Adipocyte (in vitro differentiated cells): ENCODE data around the gene CEP68.
A peak's percentile ranks its signal among the peaks of the same experiment; 100 is the strongest.
"Not testable (repeated sequence)": the region's sequence is repeated elsewhere in the genome, so short reads cannot be mapped to it uniquely, and the experiment has no call there.

Experiments used
- DNase-seq: peaks from one replicate; pipeline ENCODE4 v3.0.0-alpha.2; 2015; ENCODE audit warnings: low read depth
- H3K27me3 ChIP-seq: replicated peaks from 2 replicates; pipeline ENCODE4 v1.7.0; 2013; ENCODE audit warnings: mild to moderate bottlenecking, low read length, moderate library complexity; ENCODE audit not compliant: control insufficient read depth, insufficient read depth
- H3K36me3 ChIP-seq: 2 replicates; pipeline ENCODE4 v1.7.0; 2013; ENCODE audit warnings: low read length, mild to moderate bottlenecking, moderate library complexity; ENCODE audit not compliant: control insufficient read depth, insufficient read depth, severe bottlenecking
- H3K4me1 ChIP-seq: 2 replicates; pipeline ENCODE4 v1.7.0; 2013; ENCODE audit warnings: mild to moderate bottlenecking, low read length, moderate library complexity; ENCODE audit not compliant: control insufficient read depth, insufficient read depth
- H3K4me3 ChIP-seq: 2 replicates; pipeline ENCODE4 v1.7.0; 2013; ENCODE audit warnings: mild to moderate bottlenecking, low read length, moderate library complexity
- H3K9ac ChIP-seq: 2 replicates; pipeline ENCODE4 v1.7.0; 2013; ENCODE audit warnings: mild to moderate bottlenecking, low read length, moderate library complexity
- H3K9me3 ChIP-seq: 2 replicates; pipeline ENCODE4 v1.7.0; 2013; ENCODE audit warnings: mild to moderate bottlenecking, low read length, moderate library complexity; ENCODE audit not compliant: control insufficient read depth

Gene CEP68

DNA sequence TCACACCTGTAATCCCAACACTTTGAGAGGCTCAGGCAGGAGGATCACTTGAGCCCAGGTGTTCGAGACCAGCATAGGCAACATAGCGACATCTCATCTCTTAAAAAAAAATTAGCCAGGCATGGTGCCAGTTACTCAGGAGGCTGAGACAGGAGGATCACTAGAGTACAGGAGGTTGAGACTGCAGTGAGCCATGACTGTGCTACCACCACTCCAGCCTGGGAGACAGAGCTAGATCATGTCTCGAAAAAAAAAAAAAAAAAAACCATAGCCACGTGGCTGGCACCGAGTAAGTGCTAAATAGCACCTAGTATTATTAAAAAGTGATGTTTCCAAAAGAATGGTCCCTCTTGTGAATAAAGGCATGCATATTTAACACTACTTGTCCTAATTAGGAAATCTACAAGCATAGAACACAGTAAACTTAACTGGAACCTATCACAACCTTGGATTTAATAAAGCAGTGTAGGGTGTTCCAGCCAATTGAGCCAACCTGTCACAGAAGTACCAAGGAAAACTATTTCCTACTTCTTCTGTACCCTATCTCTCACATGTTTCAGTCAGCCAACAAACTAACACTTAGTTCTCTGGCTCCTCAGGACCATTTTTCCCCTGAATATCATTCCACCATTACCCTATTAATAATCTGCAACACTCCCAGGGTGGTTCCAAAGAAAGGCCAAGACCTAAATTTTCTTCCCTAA lies 64.9 kb downstream of the CEP68 start:
- Histone ChIP-seq H3K4me3 (no peak overlapping the region), H3K4me1 (peaks cover 48% of the 10 kb centered on the region), H3K27me3 (no peaks in the 10 kb centered on the region), H3K9me3 (no peaks in the 10 kb centered on the region), H3K36me3 (no peaks in the 10 kb centered on the region), H3K9ac (no peak overlapping the region)
- DNase-seq: no peak

DNA sequence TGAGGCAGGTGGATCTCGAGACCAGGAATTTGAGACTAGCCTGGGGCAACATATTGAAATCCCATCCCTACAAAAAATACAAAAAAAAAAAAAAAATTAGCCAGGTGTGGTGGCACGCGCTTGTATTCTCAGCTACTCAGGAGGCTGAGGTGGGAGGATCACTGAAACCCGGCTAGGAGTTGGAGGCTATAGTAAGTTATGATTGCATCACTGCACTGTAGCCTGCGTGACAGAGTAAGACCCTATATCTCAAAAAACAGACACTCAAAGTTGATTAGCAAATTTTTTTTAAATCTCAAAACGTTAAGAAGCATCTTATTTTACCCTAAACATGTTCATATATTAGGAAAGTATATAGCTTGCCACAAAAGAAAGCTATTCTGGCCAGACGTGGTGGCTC lies 66.1 kb downstream of the CEP68 start:
- no peak for DNase-seq
- no peaks in the 10 kb centered on the region for H3K36me3 ChIP-seq
- H3K27me3 ChIP-seq: no peaks in the 10 kb centered on the region
- no peak overlapping the region for H3K9ac ChIP-seq
- H3K9me3 ChIP-seq: no peaks in the 10 kb centered on the region
- peaks cover 56% of the 10 kb centered on the region for H3K4me1 ChIP-seq
- H3K4me3 ChIP-seq: no peak overlapping the region

DNA sequence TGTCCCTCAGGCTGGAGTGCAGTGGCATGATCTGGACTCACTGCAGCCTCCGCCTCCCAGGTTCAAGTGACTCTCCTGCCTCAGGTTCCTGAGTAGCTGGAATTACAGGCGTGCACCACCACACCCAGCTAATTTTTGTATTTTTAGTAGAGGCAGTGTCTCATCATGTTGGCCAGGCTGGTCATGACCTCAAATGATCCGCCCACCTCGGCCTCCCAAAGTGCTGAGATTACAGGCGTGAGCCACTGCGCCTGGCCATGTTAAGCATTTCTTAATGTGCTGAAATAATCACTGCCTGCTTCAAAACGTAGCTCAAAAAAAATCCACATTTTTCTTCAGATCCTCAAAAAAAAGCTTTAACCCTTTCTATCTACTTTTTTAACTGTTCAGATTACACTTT lies 69.2 kb downstream of the CEP68 start:
- not testable (repeated sequence) for H3K36me3 ChIP-seq, H3K27me3 ChIP-seq, H3K9me3 ChIP-seq, DNase-seq
- Histone ChIP-seq H3K4me1 (peaks cover 50% of the 10 kb centered on the region), H3K4me3 (peak overlapping the region; percentile 100), H3K9ac (peak overlapping the region; percentile 66)

DNA sequence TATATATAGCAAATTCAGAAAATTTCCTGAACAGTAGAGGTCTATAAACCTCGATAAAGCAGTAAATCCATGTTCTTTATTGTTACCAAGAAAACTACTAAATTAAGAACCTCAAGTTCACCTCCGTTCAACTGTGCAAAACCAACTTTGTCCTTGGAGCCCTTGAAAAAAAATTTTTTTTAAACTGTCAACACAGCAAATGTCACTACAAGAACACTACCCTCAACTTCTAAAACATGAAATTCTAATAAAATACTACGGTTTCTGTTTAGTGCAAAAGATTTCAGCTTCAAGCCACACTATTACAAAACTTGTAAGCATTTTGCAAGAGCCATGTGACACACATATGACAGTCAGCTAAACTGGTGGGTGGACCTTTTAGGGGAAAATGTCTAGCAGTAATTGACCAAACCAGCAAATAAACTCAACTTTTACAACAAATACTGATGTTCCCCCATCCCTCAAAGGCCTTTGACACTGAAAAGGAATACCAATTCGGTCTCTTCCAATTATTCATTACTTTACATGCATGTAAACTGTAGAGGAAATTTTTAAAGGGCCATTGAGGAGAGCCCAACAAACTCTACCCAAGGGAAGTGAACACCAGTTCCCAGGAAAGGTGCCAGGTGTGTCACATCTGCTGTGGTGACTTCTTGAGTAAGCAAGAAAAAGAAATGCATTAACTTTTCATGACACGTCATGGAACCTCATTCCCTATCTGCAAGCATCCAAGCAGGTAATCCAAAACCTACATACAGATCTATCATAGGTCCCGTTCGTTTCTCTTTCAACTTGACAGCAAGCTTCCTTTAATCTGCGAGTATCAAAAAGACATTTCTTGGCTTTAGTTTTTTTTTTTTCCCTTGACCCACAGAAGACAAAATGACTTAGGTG lies 72.3 kb downstream of the CEP68 start:
- H3K9ac ChIP-seq: peak overlapping the region; percentile 99
- H3K4me3 ChIP-seq: peak overlapping the region; percentile 100
- DNase-seq: peak; percentile 86
- no peaks in the 10 kb centered on the region for H3K36me3 ChIP-seq
- H3K4me1 ChIP-seq: peaks cover 59% of the 10 kb centered on the region
- no peaks in the 10 kb centered on the region for H3K9me3 ChIP-seq
- H3K27me3 ChIP-seq: no peaks in the 10 kb centered on the region

DNA sequence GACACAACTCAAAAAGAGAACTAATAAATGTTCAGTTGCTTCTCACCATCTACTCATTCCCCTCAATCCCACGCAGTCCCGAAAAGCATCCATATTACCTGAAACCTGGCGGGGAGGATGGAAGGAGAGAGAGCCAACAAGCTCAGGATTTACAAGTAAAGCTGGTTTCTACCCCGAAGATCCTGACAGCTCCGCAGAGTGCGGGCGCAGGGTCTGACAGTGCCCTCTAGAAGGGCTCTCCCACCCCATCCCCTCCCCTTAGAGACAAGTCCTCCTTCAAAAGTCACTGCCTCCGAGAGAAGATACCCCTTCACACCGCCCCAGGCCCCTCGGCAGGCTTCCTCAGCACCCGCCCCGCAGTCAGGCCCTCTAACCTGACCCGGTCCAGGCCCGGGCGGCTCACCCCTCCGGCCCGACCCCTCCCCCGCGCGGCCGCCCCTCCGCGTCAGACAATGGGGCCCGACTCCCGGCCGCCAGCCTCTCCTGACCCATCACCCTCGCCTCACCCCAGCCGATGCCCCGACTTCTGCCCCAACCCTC lies 73.1 kb downstream of the CEP68 start:
- H3K9me3 ChIP-seq: no peaks in the 10 kb centered on the region
- H3K4me3 ChIP-seq: peak overlapping the region; percentile 100
- H3K36me3 ChIP-seq: no peaks in the 10 kb centered on the region
- peak overlapping the region; percentile 99 for H3K9ac ChIP-seq
- H3K4me1 ChIP-seq: peaks cover 51% of the 10 kb centered on the region
- peak; percentile 71 for DNase-seq
- H3K27me3 ChIP-seq: no peaks in the 10 kb centered on the region

DNA sequence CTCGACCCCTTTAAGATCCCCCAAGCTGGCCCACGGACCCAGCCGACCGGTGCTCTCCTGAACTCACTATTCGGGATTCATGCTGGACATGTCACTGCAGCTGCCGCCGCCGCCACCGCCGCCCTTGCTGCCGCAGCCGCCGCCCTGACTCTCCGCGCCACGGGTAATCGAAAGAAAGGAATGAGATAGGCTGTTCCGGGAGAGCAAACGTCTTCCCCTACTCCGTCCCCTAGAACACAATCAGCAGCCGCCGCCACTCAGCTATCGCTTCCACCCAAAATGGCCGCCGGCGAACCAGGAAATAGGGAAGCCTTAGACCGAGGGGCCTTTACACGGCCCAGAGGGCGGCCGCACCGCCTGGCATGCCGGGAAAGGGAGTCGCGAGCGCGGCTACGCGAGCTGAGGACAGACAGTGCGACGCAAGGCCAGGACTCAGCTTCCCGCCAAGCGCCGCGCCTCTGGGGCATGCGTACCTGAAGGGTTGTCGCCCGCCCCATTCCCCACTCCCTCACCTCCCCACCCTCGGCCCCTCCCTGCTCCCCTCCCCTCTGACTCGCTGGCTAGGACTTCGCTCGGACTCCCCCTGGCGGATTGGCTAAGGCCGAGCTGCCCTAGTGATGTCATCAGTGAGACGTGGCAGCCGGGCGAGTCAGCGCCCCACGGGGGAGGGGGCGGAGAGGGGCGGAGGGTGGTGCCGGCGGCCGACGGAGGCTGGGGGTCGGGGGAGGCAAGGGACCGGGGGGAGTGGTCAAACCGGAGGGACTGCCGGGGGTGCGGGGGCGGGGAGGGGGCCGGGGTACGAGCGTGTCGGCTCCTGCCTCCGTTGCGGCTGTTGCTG lies 73.8 kb downstream of the CEP68 start, which contains the start of gene RAB1A:
Gene RAB1A (minus strand): TSS at position 281 of the 838 bp plus-strand sequence. CDS start 191 bp downstream, at position 90.
- Histone ChIP-seq H3K4me3 (peak within 1 kb of the TSS; percentile 100), H3K4me1 (peaks cover 45% of the 10 kb centered on the region), H3K27me3 (no peaks in the 10 kb centered on the region), H3K36me3 (no peaks in the 10 kb centered on the region), H3K9ac (peak within 1 kb of the TSS; percentile 99), H3K9me3 (no peaks in the 10 kb centered on the region)
- peak; percentile 100 for DNase-seq

DNA sequence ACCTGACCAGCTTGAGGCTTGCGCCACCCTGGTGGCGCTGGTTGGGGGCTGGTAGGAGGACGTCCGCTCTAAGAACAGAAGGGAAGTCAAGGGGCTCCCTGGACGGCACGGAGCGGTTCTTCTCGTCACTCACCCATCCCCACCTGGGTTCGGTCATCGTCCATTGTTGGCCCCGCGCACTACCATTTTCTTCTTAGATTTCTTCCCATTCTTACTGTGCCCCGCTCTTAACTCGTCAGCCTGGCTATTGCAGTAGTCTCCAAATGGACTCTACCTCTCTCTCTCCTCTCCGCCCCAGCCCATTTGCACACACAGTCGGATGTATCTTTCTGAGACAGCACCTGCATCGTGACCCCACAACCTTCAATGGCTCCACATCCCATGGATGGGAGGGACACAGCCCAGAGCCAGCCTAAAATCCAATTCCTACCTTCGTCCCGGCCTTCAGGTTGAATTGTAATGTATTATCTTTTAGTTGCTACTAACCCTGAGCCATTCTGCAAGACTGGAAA lies 74.5 kb downstream of the CEP68 start:
- Histone ChIP-seq H3K4me3 (peak overlapping the region; percentile 81), H3K36me3 (no peaks in the 10 kb centered on the region)
- DNase-seq: no peak

DNA sequence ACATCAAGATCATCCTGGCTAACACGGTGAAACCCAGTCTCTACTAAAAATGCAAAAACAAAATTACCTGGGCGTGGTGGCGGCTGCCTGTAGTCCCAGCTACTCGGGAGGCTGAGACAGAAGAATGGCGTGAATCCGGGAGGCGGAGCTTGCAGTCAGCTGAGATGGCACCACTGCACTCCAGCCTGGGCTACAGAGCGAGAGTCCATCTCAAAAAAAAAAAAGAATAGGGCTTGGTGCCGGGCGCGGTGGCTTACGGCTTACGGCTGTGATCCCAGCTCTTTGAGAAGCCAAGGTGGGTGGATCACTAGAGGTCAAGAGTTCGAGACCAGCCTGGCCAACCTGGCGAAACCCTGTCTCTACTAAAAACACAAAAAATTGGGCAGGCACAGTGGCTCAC lies 76.7 kb downstream of the CEP68 start:
- not testable (repeated sequence) for H3K36me3 ChIP-seq, H3K4me3 ChIP-seq, H3K9ac ChIP-seq, H3K27me3 ChIP-seq, H3K9me3 ChIP-seq, DNase-seq
- peaks cover 18% of the 10 kb centered on the region for H3K4me1 ChIP-seq

More for the DNA sequence above, 74.5 kb downstream of the CEP68 start:
- Histone ChIP-seq H3K4me1 (peaks cover 38% of the 10 kb centered on the region), H3K9ac (peak overlapping the region; percentile 88), H3K27me3 (no peaks in the 10 kb centered on the region), H3K9me3 (no peaks in the 10 kb centered on the region)

DNA sequence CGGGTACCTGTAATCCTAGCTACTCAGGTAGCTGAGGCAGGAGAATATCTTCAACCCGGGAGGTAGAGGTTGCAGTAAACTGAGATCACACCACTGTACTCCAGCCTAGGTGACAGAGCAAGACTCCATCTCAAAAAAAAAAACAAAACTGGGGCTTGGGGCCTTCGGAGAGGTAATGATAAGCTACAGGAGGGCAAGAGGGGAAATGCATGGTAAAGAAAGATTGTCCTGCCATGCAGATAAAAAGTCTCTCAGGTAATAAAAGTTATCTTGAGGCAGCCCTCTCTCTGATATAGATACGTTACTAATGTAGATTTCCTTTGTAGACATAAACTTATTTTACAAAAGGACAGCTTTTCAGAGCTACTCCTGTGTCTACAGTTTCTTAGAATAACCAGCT lies 77.4 kb downstream of the CEP68 start:
- Histone ChIP-seq H3K27me3 (no peaks in the 10 kb centered on the region), H3K4me1 (peaks cover 16% of the 10 kb centered on the region), H3K36me3 (no peaks in the 10 kb centered on the region), H3K9ac (no peak overlapping the region), H3K9me3 (no peaks in the 10 kb centered on the region), H3K4me3 (no peak overlapping the region)
- no peak for DNase-seq

DNA sequence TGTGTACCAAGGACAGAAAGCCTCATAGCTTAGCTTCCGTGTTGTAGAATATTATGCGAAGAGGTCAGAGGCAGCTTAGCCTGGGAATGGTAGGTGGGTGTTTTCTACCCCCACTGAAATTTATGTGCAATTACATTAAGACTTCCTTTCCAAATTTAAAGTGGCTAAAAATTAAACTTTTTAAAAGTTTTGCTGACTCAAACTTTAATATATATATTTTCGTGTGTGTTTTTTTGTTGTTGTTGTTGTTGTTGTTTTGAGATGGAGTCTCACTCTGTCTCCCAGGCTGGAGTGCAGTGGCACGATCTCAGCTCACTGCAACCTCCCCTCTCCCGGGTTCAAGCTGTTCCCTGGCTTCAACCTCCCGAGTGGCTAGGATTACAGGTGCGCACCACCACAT lies 77.9 kb downstream of the CEP68 start:
- H3K9me3 ChIP-seq: no peaks in the 10 kb centered on the region
- peaks cover 16% of the 10 kb centered on the region for H3K4me1 ChIP-seq
- DNase-seq: no peak
- no peaks in the 10 kb centered on the region for H3K27me3 ChIP-seq
- no peak overlapping the region for H3K4me3 ChIP-seq
- H3K9ac ChIP-seq: no peak overlapping the region
- H3K36me3 ChIP-seq: no peaks in the 10 kb centered on the region
